Osteocyte (in vitro differentiated cells): ENCODE results near the gene SBSN. TPM values are rescaled to one million over a fixed set of nuclear protein-coding genes. Genes with fewer than 3 reads are reported as not detected.

ENCODE experiments used
- DNase-seq: peaks from one replicate; pipeline ENCODE4 v3.0.0; 2021; ENCODE audit warnings: mixed read lengths; ENCODE audit not compliant: unreplicated experiment; ENCODE audit errors: extremely low spot score
- H3K27ac Mint-ChIP-seq: one replicate; pipeline ENCODE4 v1.8.0; 2021; ENCODE audit warnings: mild to moderate bottlenecking, mixed read lengths; ENCODE audit not compliant: unreplicated experiment
- H3K27me3 Mint-ChIP-seq: one replicate; pipeline ENCODE4 v1.8.0; 2021; ENCODE audit warnings: mixed read lengths; ENCODE audit not compliant: unreplicated experiment
- H3K36me3 Mint-ChIP-seq: one replicate; pipeline ENCODE4 v1.8.0; 2021; ENCODE audit warnings: mixed read lengths; ENCODE audit not compliant: unreplicated experiment
- H3K4me1 Mint-ChIP-seq: one replicate; pipeline ENCODE4 v1.8.0; 2021; ENCODE audit warnings: mixed read lengths; ENCODE audit not compliant: unreplicated experiment
- H3K4me3 Mint-ChIP-seq: one replicate; pipeline ENCODE4 v1.8.0; 2021; ENCODE audit warnings: mild to moderate bottlenecking, moderate library complexity, mixed read lengths; ENCODE audit not compliant: unreplicated experiment
- H3K9me3 Mint-ChIP-seq: one replicate; pipeline ENCODE4 v1.8.0; 2021; ENCODE audit warnings: mixed read lengths; ENCODE audit not compliant: unreplicated experiment
- CTCF ChIP-seq: fragments of 200-600 bp; sonication (generic); IDR thresholded peaks from 2 replicates; pipeline ENCODE4 v1.5.0; 2021; ENCODE audit warnings: antibody characterized with exemption, mild to moderate bottlenecking, moderate library complexity
- total RNA-seq: library from RNA; stranded (reverse); gene quantifications from 2 replicates; pipeline ENCODE4 v1.2.1, GENCODE V29; 2021

The SBSN gene
- total RNA-seq, 1 donor from 2014 or later = not detected

- Mint-ChIP-seq H3K4me1 (peaks cover 10% of the 10 kb centered on the region), H3K4me3 (no peak overlapping the region), H3K27ac (no peak overlapping the region), H3K9me3 (no peaks in the 10 kb centered on the region), H3K36me3 (no peaks in the 10 kb centered on the region), H3K27me3 (peaks cover 55% of the 10 kb centered on the region)
- TF ChIP-seq CTCF = no peak
- DNase-seq = no peak
Observed at GRCh38 chr19:35511337-35511736, 16.8 kb downstream of the SBSN start.

GRCh38 chr19:35510626-35510964, 17.5 kb downstream of the SBSN start:
- Mint-ChIP-seq H3K4me1 (peaks cover 10% of the 10 kb centered on the region), H3K9me3 (no peaks in the 10 kb centered on the region), H3K4me3 (no peak overlapping the region), H3K27ac (no peak overlapping the region), H3K36me3 (no peaks in the 10 kb centered on the region), H3K27me3 (peaks cover 62% of the 10 kb centered on the region)
- DNase-seq = no peak
- TF ChIP-seq CTCF = no peak

- Mint-ChIP-seq H3K27me3 (peaks cover 67% of the 10 kb centered on the region), H3K36me3 (no peaks in the 10 kb centered on the region), H3K9me3 (no peaks in the 10 kb centered on the region), H3K4me1 (peaks cover 10% of the 10 kb centered on the region), H3K4me3 (peak overlapping the region; percentile 51), H3K27ac (no peak overlapping the region)
- DNase-seq = peak; percentile 89
- TF ChIP-seq CTCF = peak; percentile 86
Observed at GRCh38 chr19:35509861-35510625, 18.1 kb downstream of the SBSN start.

- Mint-ChIP-seq H3K36me3 (no peaks in the 10 kb centered on the region), H3K27ac (no peak overlapping the region), H3K4me3 (no peak overlapping the region), H3K4me1 (peaks cover 8% of the 10 kb centered on the region), H3K9me3 (no peaks in the 10 kb centered on the region), H3K27me3 (peaks cover 70% of the 10 kb centered on the region)
- DNase-seq = no peak
- TF ChIP-seq CTCF = no peak
Observed at GRCh38 chr19:35509018-35509652, 19.0 kb downstream of the SBSN start.

- Mint-ChIP-seq H3K4me1 (peaks cover 8% of the 10 kb centered on the region), H3K27me3 (peaks cover 69% of the 10 kb centered on the region), H3K4me3 (no peak overlapping the region), H3K27ac (no peak overlapping the region), H3K36me3 (no peaks in the 10 kb centered on the region), H3K9me3 (no peaks in the 10 kb centered on the region)
- DNase-seq = no peak
- no peak for TF ChIP-seq CTCF
Observed at GRCh38 chr19:35508129-35508528, 20.0 kb downstream of the SBSN start.
